GM18858 (cell line): ENCODE results near the gene LIPG.

Experiments used
- ATAC-seq: cut with Tn5 transposase; IDR thresholded peaks from one replicate; pipeline ENCODE4 v1.9.1; 2021; ENCODE audit not compliant: unreplicated experiment

The LIPG gene

GRCh38 chr18:49610022-49610445 is 48.2 kb downstream of the LIPG start:
- no peak for ATAC-seq

GRCh38 chr18:49611316-49611715 is 49.5 kb downstream of the LIPG start:
- ATAC-seq: no peak

- peak; percentile 96 for ATAC-seq
Measured at GRCh38 chr18:49612515-49613033, 50.7 kb downstream of the LIPG start.

GRCh38 chr18:49613141-49613640 is 51.3 kb downstream of the LIPG start:
- ATAC-seq: no peak

GRCh38 chr18:49613641-49614151 is 51.8 kb downstream of the LIPG start:
- no peak for ATAC-seq

GRCh38 chr18:49616618-49617328 is 54.9 kb downstream of the LIPG start:
- no peak for ATAC-seq

- ATAC-seq: no peak
Measured at GRCh38 chr18:49617329-49617695, 55.5 kb downstream of the LIPG start.

GRCh38 chr18:49617865-49618264 is 56.0 kb downstream of the LIPG start:
- ATAC-seq: no peak

- ATAC-seq: no peak
Measured at GRCh38 chr18:49618742-49619681, 57.2 kb downstream of the LIPG start.

GRCh38 chr18:49619801-49620200 is 57.9 kb downstream of the LIPG start:
- ATAC-seq: no peak

GRCh38 chr18:49621301-49621700 is 59.4 kb downstream of the LIPG start:
- no peak for ATAC-seq

- no peak for ATAC-seq
Measured at GRCh38 chr18:49621717-49622351, 60.0 kb downstream of the LIPG start.

GRCh38 chr18:49623571-49623970 is 61.7 kb downstream of the LIPG start:
- ATAC-seq: no peak

GRCh38 chr18:49625021-49625691 is 63.3 kb downstream of the LIPG start:
- no peak for ATAC-seq

- ATAC-seq: no peak
Measured at GRCh38 chr18:49626842-49627467, 65.1 kb downstream of the LIPG start.

GRCh38 chr18:49628119-49628518 is 66.3 kb downstream of the LIPG start:
- ATAC-seq: no peak

GRCh38 chr18:49628881-49629795 is 67.3 kb downstream of the LIPG start:
- no peak for ATAC-seq

GRCh38 chr18:49630246-49630699 is 68.4 kb downstream of the LIPG start:
- ATAC-seq: no peak
